GM19324 (cell line): ENCODE data around the gene NDST4.

Experiments used
- ATAC-seq: cut with Tn5 transposase; IDR thresholded peaks from one replicate; pipeline ENCODE4 v1.9.1; 2021; ENCODE audit warnings: mild to moderate bottlenecking, moderate library complexity; ENCODE audit not compliant: unreplicated experiment, low FRiP score

The NDST4 gene

GRCh38 chr4:115113506-115114106 lies at the start of gene NDST4:
Gene NDST4, minus strand, starts transcription at chr4:115113620. Its CDS starts 36,584 bp downstream, at chr4:115077036.
- ATAC-seq = no peak

GRCh38 chr4:115159141-115159540 lies 45.7 kb upstream of the NDST4 start:
- no peak for ATAC-seq

DNA sequence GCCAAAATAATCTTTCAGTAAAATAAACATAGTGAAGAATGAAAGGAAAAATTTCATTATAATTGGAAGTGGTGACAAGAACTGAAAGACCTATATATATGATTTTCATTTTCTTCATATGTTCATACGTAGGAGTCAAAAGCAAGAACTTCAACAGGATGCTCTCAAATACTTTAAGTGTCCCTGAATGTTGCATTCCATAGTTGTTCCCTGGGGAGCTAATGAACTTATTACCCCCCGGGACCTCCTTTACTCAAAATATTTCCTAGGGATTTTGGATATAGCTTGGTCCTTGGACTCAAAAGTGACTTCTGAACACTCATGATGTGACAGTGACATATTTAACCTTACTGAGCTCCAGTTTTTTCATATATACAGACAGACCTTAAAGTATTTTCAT lies 44.9 kb upstream of the NDST4 start:
- ATAC-seq = no peak

DNA sequence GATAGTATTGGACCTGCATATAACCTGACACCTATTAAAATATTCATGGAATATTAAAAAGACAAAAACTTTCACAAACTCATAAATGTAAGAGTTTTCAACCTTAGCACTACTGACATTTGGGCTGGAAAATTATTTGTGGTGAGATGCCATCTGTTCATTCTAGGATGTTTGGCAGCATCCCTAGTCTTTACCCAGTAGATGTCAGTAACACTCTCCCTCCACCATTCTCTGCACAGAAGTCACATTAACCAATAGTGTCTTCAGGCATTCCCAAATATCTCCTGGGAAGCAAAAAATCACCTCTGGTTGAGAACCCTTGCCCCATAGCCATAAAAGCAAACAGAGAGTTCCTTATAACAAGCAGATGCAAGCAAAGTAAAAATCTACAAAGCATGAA lies 41.4 kb upstream of the NDST4 start:
- ATAC-seq = peak; percentile 39

DNA sequence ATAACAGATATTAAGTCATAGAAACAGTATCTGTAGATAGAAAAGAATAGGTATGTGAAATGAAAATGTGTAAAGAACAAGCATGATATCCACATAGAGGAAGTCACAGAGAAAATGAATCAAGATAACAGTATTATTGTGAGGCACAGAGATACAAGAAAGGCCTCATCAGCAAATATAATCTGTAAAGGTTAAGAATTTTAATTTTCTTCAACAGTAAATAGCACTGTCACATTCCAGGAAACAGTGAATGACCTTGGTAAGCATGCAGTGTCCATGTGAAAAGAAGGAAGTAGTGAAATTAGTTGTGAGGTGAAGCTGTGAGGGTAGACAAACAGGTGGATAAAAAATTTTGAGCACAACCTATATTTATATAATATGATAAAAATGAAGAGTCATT lies 39.5 kb upstream of the NDST4 start:
- ATAC-seq = no peak

GRCh38 chr4:115152081-115152480 lies 38.7 kb upstream of the NDST4 start:
- ATAC-seq = peak; percentile 57

DNA sequence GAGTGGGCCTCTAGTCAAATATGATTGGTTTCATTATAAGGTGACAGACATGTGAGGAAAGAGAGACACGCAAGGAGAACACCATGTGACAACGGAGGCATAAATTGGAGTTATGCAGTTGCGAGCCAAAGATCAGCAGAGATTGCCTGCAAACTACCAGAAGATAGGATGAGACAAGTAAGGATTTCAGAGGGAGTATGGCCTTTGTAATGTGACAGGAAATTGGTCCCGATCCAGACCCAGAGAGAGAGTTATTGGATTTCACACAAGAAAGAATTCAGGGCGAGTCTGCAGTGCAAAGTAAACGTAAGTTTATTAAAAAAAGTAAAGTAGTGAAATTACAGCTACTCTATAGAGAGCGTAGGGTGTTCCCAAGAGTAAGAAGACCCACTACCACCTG lies 35.7 kb upstream of the NDST4 start:
- ATAC-seq = no peak

GRCh38 chr4:115145393-115146160 lies 32.2 kb upstream of the NDST4 start:
- no peak for ATAC-seq

DNA sequence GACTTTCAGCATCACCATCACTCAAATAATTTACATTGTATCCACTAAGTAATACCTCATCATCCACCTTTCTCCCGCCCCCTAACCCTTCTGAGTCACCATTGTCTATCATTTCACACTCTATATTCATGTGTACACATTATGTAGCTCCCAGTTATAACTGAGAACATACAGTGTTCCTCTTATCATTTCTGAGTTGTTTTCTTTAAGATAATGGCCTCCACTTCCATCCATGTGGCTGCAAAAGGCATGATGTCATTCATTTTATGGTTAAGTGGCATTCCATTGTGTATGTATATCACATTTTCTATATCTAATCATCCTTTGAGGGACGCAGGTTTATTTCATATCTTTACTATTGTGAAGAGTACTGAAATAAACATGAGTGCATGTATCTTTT lies 14.6 kb upstream of the NDST4 start:
- no peak for ATAC-seq

GRCh38 chr4:115126491-115126890 lies 13.1 kb upstream of the NDST4 start:
- ATAC-seq = no peak

- no peak for ATAC-seq
Observed at GRCh38 chr4:115121351-115122043, 8.1 kb upstream of the NDST4 start.

DNA sequence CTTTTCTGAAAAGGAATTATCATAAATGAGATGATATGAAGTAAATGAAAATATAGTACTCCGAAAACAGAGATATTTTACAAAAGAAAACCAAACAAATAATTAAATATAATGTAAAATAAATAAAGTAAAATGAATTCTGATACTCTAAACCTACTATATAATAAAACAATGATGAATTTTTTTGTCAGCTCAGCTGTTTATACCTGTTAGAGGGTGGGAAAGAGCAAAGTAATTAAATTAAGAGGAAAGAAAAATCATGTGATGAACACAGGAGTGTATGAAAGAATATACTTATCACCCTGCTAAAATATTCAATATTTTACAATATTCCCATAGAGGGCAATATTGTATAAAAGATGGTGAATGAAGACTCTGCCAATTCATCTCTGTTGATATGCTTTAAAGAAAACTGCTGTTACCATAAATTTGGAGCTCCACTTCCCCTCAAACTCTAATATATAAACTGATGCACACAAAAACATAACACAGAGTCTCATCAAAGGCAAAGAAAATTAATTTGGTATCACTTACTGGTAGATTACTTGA lies 6.5 kb upstream of the NDST4 start:
- ATAC-seq = no peak

DNA sequence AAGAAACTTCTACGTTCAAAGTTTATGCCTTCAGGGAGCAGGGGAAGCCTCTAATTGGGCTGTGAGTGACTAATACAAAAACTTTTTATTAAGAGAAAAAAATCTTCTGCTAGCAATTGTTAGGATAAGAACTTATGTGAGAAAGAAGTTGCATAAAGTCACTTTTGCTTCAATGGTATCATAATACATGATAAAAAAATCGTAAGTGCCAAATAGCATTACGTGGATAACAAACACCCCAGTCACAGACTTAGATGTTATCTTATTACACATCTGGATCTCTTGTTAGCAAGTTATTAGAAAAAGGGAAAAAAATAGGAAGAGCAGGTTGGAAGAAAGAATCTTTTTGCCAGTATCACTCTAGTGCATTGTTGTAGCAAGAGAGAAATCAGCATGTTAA lies 4.2 kb upstream of the NDST4 start:
- ATAC-seq = no peak

DNA sequence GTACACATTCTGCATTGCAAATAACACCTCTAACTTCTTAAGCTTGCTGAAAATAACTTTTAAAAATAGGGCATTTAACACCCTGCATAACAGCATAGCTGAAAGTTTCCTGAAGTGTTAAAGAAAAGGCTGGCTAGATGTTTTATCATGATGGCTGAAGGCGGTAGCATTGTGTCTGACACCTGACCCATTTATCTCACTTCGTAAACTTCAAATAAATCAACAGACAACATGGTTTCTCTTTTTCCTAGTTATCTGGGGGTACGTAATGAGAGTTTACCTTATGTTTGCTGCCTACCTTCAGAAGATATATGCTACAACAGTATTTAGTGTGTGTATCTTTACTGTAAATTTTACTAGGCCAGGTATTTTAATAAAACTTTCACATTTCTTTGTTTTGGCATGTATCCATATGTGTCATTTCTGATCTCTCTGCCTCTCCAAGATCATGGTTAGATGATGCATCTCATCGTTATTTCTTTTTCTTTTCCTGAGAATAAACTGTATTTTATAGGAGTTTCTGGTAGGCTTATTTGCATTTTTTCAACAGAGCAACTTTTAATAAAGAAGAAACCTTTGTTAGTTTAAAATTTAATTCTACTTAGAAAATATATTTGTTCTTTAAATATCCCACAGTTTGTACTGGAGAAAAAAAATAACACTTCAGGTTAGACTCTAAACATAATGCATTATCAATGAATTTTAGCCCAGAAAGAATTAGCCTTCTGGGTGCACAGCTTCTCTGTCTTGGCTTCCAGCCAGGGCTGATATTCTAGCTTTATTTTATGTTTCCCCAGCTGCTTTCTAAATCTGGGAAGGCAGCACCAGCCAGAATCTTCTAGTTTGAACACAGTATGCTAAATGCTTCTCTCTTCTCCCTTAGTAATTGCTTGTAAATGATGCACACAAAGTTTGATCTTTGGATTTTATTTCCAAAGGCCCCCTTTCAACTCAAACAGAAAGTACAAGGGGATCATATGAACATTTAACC lies 2.9 kb downstream of the NDST4 start:
- ATAC-seq = no peak

DNA sequence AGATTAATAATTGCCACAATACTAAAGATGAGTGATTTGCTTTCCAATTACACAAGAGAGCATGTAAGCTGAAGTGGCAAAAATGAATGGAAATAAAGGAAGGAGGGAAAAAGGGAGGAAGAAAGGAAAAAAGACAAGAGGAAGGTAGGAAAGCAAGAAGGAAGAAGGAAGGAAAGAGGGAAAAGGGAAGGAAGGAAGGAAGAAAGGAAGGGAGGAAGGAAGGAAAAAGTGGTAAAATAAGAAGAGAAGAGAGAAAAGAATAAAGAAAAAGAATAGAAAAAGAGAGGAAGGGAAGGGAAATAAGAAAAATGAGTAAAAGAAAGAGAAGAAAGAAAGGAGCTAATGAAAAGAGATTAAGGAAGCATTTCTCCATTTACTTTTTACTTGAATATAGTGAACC lies 4.6 kb downstream of the NDST4 start:
- no peak for ATAC-seq

- ATAC-seq = no peak
Observed at GRCh38 chr4:115107411-115107810, 6.0 kb downstream of the NDST4 start.

DNA sequence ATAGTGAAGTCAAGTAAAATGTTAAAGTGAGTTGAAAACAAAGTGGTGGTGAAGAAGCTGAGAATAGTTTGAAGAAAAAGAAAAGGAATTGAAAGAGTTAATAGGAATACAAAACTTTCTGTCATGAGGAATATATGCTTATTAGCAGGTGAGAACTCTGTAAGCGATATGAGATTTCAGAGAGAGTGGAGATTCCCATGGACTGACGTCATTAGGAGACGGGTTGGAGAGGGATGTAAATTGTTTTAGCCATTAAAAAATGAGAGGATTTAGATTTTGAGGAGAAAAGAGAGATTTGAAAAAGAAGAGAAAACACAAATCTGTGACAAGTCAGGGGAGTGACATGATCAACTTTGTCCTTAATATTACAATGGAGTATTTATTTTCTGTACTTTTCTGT lies 11.7 kb downstream of the NDST4 start:
- ATAC-seq = no peak

DNA sequence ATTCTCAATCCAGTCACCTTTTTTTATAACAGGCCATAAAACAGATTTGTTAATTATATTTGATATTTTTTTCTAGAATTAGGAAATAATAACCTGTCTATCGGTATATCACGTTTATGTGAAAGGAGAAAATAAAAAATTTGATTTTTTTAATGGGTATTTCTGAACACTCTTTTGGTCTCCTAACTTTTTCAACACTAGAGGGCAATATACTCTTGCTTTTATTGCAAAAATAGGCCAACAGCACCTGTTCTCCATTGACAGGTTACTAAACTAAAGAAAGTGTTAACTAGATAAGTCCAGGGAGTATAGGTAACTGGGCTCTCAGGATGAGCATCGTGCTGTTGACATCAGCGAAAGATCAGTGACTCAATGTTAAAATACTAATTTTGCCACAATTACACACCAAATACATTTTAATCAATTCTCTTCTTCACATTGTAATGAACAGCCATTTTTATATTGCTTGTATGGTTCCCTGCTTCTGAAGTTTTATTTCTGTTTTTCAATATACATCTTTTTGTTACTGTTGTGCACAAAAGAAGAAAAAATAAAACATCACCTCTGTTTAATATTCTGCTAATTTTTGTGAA lies 22.8 kb downstream of the NDST4 start:
- peak; percentile 51 for ATAC-seq

DNA sequence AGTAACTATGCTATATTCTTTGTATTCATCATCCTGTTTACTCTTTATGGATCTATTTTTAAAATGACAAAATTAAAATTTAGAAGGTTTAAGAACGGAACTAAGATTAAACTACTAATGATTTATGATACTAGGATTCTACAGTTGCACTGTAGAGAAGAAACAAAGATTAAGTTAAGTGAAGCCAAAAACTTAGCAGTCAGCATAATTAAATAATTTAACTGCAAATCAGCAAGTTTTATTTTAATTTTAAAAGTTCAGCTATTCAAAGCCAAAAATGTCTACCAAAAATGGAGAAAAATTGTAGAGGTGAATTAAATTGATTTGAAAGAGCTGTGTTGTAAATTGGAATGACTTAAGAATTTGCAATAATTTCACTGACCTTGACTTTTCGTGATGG lies 30.8 kb downstream of the NDST4 start:
- ATAC-seq = no peak

DNA sequence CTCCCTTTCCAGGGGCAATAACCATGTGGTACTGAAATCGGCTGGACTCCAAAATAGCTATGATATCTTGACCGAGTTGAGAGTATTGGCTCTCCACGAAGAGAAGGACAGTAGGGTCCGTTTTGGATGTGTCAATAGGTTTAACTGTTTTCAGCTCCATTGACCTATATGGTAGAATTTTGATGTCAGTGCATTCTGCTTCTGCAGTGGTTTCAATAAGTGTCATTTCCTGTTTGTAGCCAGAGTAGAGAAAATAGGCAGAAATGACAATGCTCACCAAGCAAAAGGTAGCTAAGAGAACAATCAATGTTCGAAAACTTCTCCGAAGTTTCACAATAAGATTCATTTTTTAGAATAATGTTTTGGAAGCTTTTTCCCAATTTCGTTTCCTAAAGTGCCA lies 36.7 kb downstream of the NDST4 start:
- no peak for ATAC-seq
